HEK293T (cell line): ENCODE results near the gene CCT5.

Experiments
- BHLHE40 ChIP-seq: fragments of 450-650 bp; IDR thresholded peaks from 2 replicates; pipeline ENCODE4 v1.6.1; 2016; ENCODE audit warnings: mild to moderate bottlenecking, moderate library complexity, borderline replicate concordance
- CTBP1 ChIP-seq: fragments of 450-650 bp; IDR thresholded peaks from 2 replicates; pipeline ENCODE4 v1.6.1; 2016; ENCODE audit warnings: borderline replicate concordance
- ELF4 ChIP-seq: fragments of 450-650 bp; IDR thresholded peaks from 2 replicates; pipeline ENCODE4 v1.6.1; 2017; ENCODE audit warnings: antibody characterized with exemption
- FOXA1 ChIP-seq: fragments of 450-650 bp; IDR thresholded peaks from 2 replicates; pipeline ENCODE4 v1.6.1; 2016; ENCODE audit warnings: mild to moderate bottlenecking
- FOXK2 ChIP-seq: fragments of 450-650 bp; IDR thresholded peaks from 2 replicates; pipeline ENCODE4 v1.6.1; 2016; ENCODE audit warnings: mild to moderate bottlenecking
- FOXM1 ChIP-seq: fragments of 450-650 bp; IDR thresholded peaks from 2 replicates; pipeline ENCODE4 v1.6.1; 2017; ENCODE audit warnings: mild to moderate bottlenecking, borderline replicate concordance
- L3MBTL2 ChIP-seq: fragments of 450-650 bp; conservative IDR thresholded peaks from 2 replicates; pipeline ENCODE4 v1.6.1; 2016; ENCODE audit warnings: mild to moderate bottlenecking
- SP1 ChIP-seq: fragments of 450-650 bp; IDR thresholded peaks from 2 replicates; pipeline ENCODE4 v1.6.1; 2017

DNA sequence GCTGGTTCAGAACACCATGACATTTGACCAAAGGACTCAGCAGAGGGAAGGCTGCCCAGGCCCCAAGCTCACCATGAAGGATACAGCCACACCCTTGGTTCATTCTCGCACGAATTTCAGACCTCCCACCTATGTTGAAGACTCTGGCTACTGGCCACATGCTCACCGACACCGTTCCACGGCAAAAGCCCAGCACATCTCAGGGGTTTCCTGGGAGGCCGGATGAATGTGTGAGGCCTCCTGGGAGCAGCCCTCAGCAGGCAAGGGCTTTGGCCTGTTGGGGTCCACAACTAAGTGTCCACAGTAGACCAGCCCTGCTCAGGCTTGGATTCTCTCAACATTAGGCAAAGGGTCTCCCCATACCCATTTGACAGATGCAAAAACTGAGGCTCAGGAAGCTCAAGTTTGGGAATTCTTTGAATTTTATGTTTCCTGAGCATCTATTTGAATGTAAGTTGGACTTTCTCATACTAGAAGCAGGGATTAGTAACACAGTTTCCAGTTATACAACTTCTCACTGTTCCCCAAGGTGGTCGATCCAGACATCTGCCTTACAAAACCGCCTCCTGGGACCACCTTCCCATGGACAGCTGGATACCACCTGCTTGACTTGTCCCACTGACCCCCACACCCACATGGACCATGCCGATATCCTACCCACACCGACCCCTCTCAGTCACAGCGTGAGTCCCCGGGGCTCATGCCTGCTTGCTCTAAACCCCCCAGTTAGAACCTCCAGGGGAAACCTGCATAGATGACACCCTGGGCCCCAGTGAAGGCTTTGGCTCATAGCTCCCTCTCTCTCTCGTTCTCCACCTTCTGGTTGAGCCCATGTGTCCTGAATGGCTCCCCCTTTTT is 27.9 kb downstream of the CCT5 start:
- TF ChIP-seq BHLHE40 (no peak), SP1 (no peak), FOXM1 (no peak), FOXK2 (no peak), L3MBTL2 (no peak), ELF4 (no peak), FOXA1 (no peak), CTBP1 (no peak)
